NCI-H2171 (cell line): Measurements from ENCODE around the gene PKD2.
"Not testable (repeated sequence)": the region's sequence is repeated elsewhere in the genome, so short reads cannot be mapped to it uniquely, and the experiment has no call there.

ENCODE experiments used
- DNase-seq: peaks from one replicate; lab custom pipeline; 2025; lab: John Stamatoyannopoulos, UW

Gene PKD2

GRCh38 chr4:88115587-88115986, 108.2 kb downstream of the PKD2 start:
- DNase-seq, result no peak

- no peak for DNase-seq
These were observed 112.5 kb downstream of the PKD2 start for GRCh38 chr4:88119943-88120342.

GRCh38 chr4:88122260-88122659, 114.8 kb downstream of the PKD2 start:
- DNase-seq, result not testable (repeated sequence)
